HuH-7 (cell line): ENCODE measurements around the gene MAGI2.

Experiments used
- DNase-seq: peaks from one replicate; pipeline ENCODE4 v3.0.0; 2011; ENCODE audit warnings: low spot score

Gene MAGI2

DNA sequence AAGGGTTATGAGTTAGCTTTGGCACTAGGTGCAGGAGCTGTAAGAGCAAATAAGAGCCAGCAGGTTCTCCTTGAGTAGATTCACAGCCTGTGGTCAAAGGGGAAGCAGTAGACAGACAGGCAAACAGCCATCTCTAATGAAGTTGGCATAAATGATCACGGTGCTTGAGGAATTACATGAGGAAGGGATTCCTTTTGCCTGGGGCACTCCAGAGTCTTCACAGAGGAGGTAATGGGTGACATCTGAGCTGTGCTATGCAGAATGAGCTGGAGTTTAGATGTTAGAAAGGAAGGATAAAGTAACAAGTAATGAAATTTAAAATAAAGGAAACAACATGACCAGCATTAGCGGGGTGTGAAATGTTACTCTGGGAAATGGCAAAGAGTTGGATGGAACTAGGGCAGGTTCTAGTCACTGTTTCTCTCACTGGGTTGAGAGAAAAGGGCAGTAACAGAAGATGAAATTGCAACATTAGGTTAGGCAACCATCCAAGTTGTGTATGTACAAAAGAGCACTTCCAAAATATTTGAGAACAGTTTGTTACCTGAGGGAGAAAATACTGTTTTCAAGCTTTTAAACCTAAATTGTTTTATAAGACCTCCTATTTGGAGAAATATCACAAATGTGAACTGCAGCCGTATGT lies 1041.1 kb downstream of the MAGI2 start:
- DNase-seq = no peak

DNA sequence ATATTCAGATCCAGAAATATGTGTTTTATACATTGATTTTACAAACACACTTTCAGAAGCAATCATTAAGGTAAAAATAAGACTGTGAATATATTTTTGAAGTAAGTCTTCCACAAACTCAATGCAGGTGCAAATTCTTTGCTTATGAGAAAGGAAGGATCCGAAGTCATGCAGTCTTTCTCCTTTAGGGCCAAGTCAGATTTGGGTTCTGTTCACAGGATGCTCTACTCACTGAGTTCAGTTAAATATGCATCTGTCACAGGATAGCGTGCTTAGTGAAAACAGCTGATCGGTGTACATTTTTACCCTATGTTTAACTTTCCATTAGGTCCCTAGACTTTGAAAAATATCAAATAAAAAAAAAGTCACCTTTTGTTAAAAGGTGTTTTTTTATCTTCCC lies 1046.4 kb downstream of the MAGI2 start:
- DNase-seq = no peak

GRCh38 chr7:78406531-78406930 lies 1046.9 kb downstream of the MAGI2 start:
- no peak for DNase-seq

- no peak for DNase-seq
Observed at GRCh38 chr7:78402096-78402495, 1051.4 kb downstream of the MAGI2 start.

DNA sequence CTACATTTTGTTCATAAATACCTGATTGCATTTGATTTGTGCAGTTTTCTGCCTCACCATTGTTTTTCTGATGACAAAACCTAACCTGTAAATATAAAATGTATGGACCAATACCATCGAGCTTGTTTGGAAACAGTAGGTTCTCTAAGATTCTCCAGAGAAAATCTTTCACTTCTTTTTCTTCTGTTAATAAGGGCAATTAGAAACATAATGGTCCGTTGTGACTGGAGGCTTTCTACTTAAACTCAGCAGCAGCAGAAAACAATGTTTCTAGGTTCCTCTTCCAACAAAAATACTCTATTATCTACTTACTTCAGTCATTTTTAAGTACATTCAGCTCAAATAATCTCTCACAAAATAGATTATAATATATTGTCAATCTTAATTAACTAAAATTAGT lies 1053.4 kb downstream of the MAGI2 start:
- DNase-seq = no peak

DNA sequence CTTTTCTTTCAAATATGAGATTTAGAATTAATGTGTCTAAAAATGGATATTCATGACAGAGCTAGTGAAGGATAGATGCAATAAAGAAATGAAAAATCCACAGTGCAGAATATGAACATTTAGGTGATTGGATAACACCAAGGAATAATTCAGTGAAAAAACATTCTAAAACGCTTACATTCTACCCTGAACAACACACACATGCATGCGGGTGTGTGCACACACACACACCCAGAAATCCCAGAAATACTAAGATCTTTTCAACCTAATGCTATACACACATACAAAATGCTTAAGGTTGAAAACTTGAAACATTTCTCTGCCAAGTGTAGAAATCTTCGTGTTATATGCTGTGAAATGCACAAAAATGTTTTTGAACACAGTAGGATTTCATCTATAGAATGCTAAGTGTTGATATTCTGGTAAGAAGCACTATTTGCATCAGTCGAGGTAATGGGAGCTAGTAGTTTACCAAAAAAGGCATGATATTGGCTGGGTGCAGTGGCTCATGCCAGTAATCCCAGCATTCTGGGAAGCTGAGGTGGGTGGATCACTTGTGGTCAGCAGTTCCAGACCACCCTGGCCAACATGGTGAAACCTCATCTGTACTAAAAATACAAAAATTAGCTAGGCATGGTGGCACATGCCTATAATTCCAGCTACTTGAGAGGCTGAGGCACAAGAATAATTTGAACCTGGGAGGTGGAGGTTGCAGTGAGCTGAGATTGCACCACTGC lies 1054.3 kb downstream of the MAGI2 start:
- DNase-seq = no peak

- no peak for DNase-seq
Observed at GRCh38 chr7:78398576-78398975, 1054.9 kb downstream of the MAGI2 start.

- DNase-seq = no peak
Observed at GRCh38 chr7:78398081-78398480, 1055.4 kb downstream of the MAGI2 start.

GRCh38 chr7:78396210-78396609 lies 1057.3 kb downstream of the MAGI2 start:
- no peak for DNase-seq

GRCh38 chr7:78395298-78396036 lies 1058.0 kb downstream of the MAGI2 start:
- no peak for DNase-seq

GRCh38 chr7:78389022-78389421 lies 1064.4 kb downstream of the MAGI2 start:
- DNase-seq = no peak

- DNase-seq = no peak
Observed at GRCh38 chr7:78386520-78386919, 1066.9 kb downstream of the MAGI2 start.

GRCh38 chr7:78383096-78383880 lies 1070.2 kb downstream of the MAGI2 start:
- no peak for DNase-seq

GRCh38 chr7:78379148-78379547 lies 1074.3 kb downstream of the MAGI2 start:
- DNase-seq = no peak

GRCh38 chr7:78377532-78377931 lies 1075.9 kb downstream of the MAGI2 start:
- no peak for DNase-seq

DNA sequence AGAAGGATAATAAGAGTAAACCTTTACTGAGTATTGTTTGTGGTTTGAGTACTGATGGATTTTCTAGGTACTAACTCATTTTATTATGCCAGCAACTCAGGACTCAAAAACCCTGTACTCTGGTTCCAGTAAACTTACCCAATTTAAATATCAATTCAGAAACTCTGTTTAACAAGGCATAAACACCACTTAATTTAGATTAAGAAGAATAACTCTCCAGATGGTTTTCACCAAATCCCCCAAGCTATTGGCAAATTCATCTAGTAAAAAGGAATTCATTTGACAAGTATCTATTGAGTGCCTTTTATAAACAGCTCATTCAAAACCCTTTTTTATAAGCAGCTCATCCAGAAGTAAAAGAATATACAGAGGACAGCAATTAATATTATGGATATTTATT lies 1082.5 kb downstream of the MAGI2 start:
- no peak for DNase-seq

- no peak for DNase-seq
Observed at GRCh38 chr7:78368771-78369170, 1084.7 kb downstream of the MAGI2 start.

GRCh38 chr7:78367280-78367773 lies 1086.1 kb downstream of the MAGI2 start:
- DNase-seq = no peak

DNA sequence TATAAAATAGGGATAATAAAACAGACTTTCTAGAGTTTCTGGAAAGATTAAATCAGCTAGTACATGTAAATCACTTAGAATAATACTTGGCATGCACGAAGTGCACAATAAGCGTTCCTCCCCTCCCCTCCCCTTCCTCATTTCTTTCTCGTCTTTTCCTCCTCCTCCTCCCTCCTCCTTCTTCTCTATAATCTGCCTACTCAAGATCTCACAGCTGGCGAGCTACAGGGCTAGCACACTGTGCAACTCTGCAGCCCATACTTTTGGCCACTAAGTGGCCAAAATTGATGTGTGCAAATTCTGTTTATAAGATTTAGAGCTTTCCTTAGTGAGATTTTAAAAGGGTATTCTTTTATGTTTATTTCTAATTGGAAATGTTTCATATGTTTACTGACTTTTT lies 1089.6 kb downstream of the MAGI2 start:
- no peak for DNase-seq

- DNase-seq = no peak
Observed at GRCh38 chr7:78359836-78360235, 1093.6 kb downstream of the MAGI2 start.

DNA sequence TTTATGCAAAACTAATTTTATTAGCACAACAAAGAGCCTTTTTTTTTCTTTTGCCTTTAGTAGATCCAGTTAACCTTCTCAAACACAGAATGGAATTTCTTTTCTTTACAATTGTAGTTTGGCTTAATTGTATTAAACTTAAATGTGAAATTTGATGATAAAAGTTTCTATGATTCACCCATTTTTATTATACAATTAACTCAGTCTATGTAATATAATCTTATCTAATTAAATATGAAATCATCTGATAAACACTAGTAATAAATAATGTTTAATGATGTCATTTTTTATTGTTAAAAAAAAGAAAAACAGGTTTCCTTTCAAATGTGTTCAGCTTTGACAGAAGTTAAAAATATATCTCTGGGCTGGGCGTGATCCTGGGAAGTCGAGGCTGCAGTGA lies 1095.8 kb downstream of the MAGI2 start:
- no peak for DNase-seq

DNA sequence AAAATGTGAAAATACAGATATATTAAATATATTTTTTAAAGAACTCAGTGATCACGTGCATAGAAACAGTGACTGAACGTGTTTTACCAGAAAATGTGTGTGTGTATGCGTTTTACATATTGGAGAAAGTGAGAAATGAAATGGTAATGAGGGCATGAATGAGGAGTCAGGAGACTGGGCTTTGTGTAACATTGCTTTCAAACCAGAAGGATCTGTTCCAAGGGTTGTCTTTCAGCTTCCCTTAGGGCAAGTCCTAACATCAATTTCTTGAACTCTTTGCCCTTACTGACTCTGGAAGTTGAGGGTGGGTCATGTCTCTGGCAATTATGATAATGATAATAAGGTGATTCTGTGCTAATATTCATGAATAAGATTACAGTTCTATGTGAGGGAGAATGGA lies 1097.6 kb downstream of the MAGI2 start:
- no peak for DNase-seq
